H1 (cell line): Measurements from ENCODE around the gene THG1L. TPM values are rescaled to one million over a fixed set of nuclear protein-coding genes. Genes with fewer than 3 reads are reported as not detected.

Source experiments
- CTCF ChIA-PET: fragments of 300-600 bp; sonication (Branson Sonifier 250); formaldehyde crosslinking; loops from one replicate; lab custom pipeline; 2021; ENCODE audit not compliant: partially characterized antibody; lab: Charles Lee
- POLR2A ChIA-PET: fragments of 300-600 bp; sonication (Branson Sonifier 250); formaldehyde crosslinking; loops from one replicate; lab custom pipeline; 2021; ENCODE audit warnings: inconsistent platforms; ENCODE audit not compliant: partially characterized antibody; lab: Charles Lee
- DNase-seq, 2 experiments: peaks; one replicate each; pipeline versions ENCODE4 v3.0.0 to v3.0.0-alpha.2; 2010 to 2022; ENCODE audit warnings: low spot score in 2 of 2, low read depth in 1 of 2, mixed read lengths in 1 of 2
- FAIRE-seq: peaks from 2 replicates; lab custom pipeline; 2011; peaks lifted over from hg19 to GRCh38; lab: Jason Lieb, UNC
- H2AFZ ChIP-seq: 2 replicates; pipeline ENCODE4 v1.8.1; 2012; ENCODE audit warnings: low read length, inconsistent platforms
- H2AK5ac ChIP-seq: 2 replicates; pipeline ENCODE4 v1.6.1; 2013; ENCODE audit warnings: low read depth, low read length
- H2BK120ac ChIP-seq: replicated peaks from 2 replicates; pipeline ENCODE3; 2013; ENCODE audit warnings: low read depth, low read length, inconsistent platforms
- H2BK12ac ChIP-seq: 2 replicates; pipeline ENCODE4 v1.6.1; 2013; ENCODE audit warnings: low read depth, low read length
- H2BK15ac ChIP-seq: 2 replicates; pipeline ENCODE4 v1.6.1; 2013; ENCODE audit warnings: low read length
- H2BK20ac ChIP-seq: 2 replicates; pipeline ENCODE4 v1.6.1; 2013; ENCODE audit warnings: low read length
- H2BK5ac ChIP-seq: 2 replicates; pipeline ENCODE4 v1.6.1; 2013; ENCODE audit warnings: low read depth, low read length
- H3K14ac ChIP-seq: 2 replicates; pipeline ENCODE4 v1.6.1; 2013; ENCODE audit warnings: inconsistent platforms; ENCODE audit not compliant: insufficient read length
- H3K18ac ChIP-seq: 2 replicates; pipeline ENCODE4 v1.6.1; 2013; ENCODE audit warnings: low read length; ENCODE audit errors: extremely low read depth
- H3K23ac ChIP-seq: 2 replicates; pipeline ENCODE4 v1.6.1; 2013; ENCODE audit warnings: inconsistent platforms; ENCODE audit not compliant: insufficient read length
- H3K23me2 ChIP-seq: 2 replicates; pipeline ENCODE4 v1.6.1; 2013; ENCODE audit warnings: low read depth, low read length
- H3K27ac ChIP-seq: 2 replicates; pipeline ENCODE4 v1.6.1; 2011; ENCODE audit warnings: low read depth, low read length, inconsistent platforms
- H3K27me3 ChIP-seq, 4 experiments: replicated peaks in 1 of 4; 1 replicate in 1 of 4; 2 replicates in 3 of 4; pipeline versions ENCODE4 v1.6.1 to v1.8.1; 2011 to 2013; ENCODE audit warnings: low read length in 3 of 4, mild to moderate bottlenecking in 3 of 4, inconsistent platforms in 2 of 4, mixed read lengths in 2 of 4, moderate library complexity in 1 of 4; ENCODE audit not compliant: control insufficient read depth in 3 of 4, insufficient read depth in 3 of 4; ENCODE audit errors: extremely low read depth in 1 of 4
- H3K36me3 ChIP-seq, 4 experiments: 2 replicates each; pipeline versions ENCODE4 v1.6.1 to v1.8.1; 2011 to 2013; ENCODE audit warnings: mild to moderate bottlenecking in 4 of 4, low read length in 3 of 4, moderate library complexity in 2 of 4, control low read depth in 1 of 4, inconsistent platforms in 1 of 4; ENCODE audit not compliant: insufficient read depth in 4 of 4, control insufficient read depth in 2 of 4
- H3K4ac ChIP-seq: replicated peaks from 2 replicates; pipeline ENCODE3; 2013; ENCODE audit warnings: low read length, low read depth, mixed read lengths, inconsistent platforms; ENCODE audit not compliant: insufficient read length
- H3K4me1 ChIP-seq, 4 experiments: replicated peaks in 1 of 4; 1 replicate in 1 of 4; 2 replicates in 3 of 4; pipeline versions ENCODE4 v1.6.1 to v1.8.1; 2011 to 2013; ENCODE audit warnings: low read length in 3 of 4, inconsistent platforms in 2 of 4, mixed read lengths in 1 of 4; ENCODE audit not compliant: insufficient read depth in 4 of 4, control insufficient read depth in 3 of 4
- H3K4me2 ChIP-seq, 2 experiments: 2 replicates each; pipeline versions ENCODE4 v1.6.1 to v1.8.1; 2011 to 2013; ENCODE audit warnings: low read depth in 2 of 2, low read length in 2 of 2, control low read depth in 1 of 2, inconsistent platforms in 1 of 2, mild to moderate bottlenecking in 1 of 2; ENCODE audit not compliant: insufficient read depth in 1 of 2
- H3K4me3 ChIP-seq, 4 experiments: fragments of 200-600, 300-600 bp in 1 of 4; sonication (generic), shearing (Covaris generic), sonication (Bioruptor Twin) in 1 of 4; 2 replicates each; pipeline versions ENCODE4 v1.5.1 to v1.8.1; 2011 to 2016; ENCODE audit warnings: low read length in 4 of 4, low read depth in 3 of 4, control low read depth in 2 of 4, inconsistent platforms in 2 of 4, mild to moderate bottlenecking in 2 of 4, mixed read lengths in 1 of 4, moderate library complexity in 1 of 4; ENCODE audit not compliant: insufficient read depth in 2 of 4; ENCODE audit errors: extremely low read depth in 1 of 4
- H3K56ac ChIP-seq: replicated peaks from 2 replicates; pipeline ENCODE3; 2013; ENCODE audit warnings: low read depth, mild to moderate bottlenecking, mixed read lengths, low read length, inconsistent platforms; ENCODE audit not compliant: insufficient read length
- H3K79me1 ChIP-seq: 2 replicates; pipeline ENCODE4 v1.6.1; 2013; ENCODE audit warnings: low read depth, low read length, control low read depth
- H3K79me2 ChIP-seq, 2 experiments: 2 replicates each; pipeline versions ENCODE4 v1.6.1 to v1.8.1; 2012 to 2013; ENCODE audit warnings: low read length in 2 of 2, mild to moderate bottlenecking in 2 of 2, inconsistent platforms in 1 of 2; ENCODE audit not compliant: insufficient read depth in 2 of 2, control insufficient read depth in 1 of 2
- H3K9ac ChIP-seq, 4 experiments: replicated peaks in 1 of 4; 1 replicate in 1 of 4; 2 replicates in 3 of 4; pipeline versions ENCODE4 v1.6.1 to v1.8.1; 2011 to 2013; ENCODE audit warnings: low read depth in 3 of 4, low read length in 3 of 4, control low read depth in 2 of 4, mild to moderate bottlenecking in 2 of 4, moderate library complexity in 2 of 4, inconsistent platforms in 1 of 4; ENCODE audit errors: extremely low read depth in 1 of 4
- H3K9me3 ChIP-seq, 2 experiments: 2 replicates each; pipeline versions ENCODE4 v1.6.1 to v1.8.1; 2012 to 2013; ENCODE audit warnings: mild to moderate bottlenecking in 2 of 2, moderate library complexity in 2 of 2, control low read depth in 1 of 2, inconsistent platforms in 1 of 2, low read depth in 1 of 2, low read length in 1 of 2, mixed read lengths in 1 of 2; ENCODE audit not compliant: insufficient read depth in 2 of 2
- H4K20me1 ChIP-seq, 2 experiments: replicated peaks in 1 of 2; 2 replicates each; pipeline versions ENCODE3 to v1.8.1; 2011 to 2013; ENCODE audit warnings: inconsistent platforms in 2 of 2, low read length in 2 of 2, mild to moderate bottlenecking in 1 of 2; ENCODE audit not compliant: insufficient read depth in 2 of 2, control insufficient read depth in 1 of 2
- H4K5ac ChIP-seq: 2 replicates; pipeline ENCODE4 v1.6.1; 2013; ENCODE audit warnings: low read length, low read depth, mixed read lengths, inconsistent platforms; ENCODE audit not compliant: insufficient read length
- H4K8ac ChIP-seq: 2 replicates; pipeline ENCODE4 v1.8.0; 2013; ENCODE audit warnings: mild to moderate bottlenecking, moderate library complexity, low read length, inconsistent platforms; ENCODE audit not compliant: insufficient read depth; ENCODE audit errors: extremely low read depth
- H4K91ac ChIP-seq: replicated peaks from 2 replicates; pipeline ENCODE3; 2013; ENCODE audit warnings: low read length, mixed read lengths, inconsistent platforms; ENCODE audit not compliant: insufficient read length
- EZH2 ChIP-seq: fragments of 200-600 bp; sonication (generic); IDR thresholded peaks from 2 replicates; pipeline ENCODE4 v1.7.1; 2012; ENCODE audit warnings: low read depth, mild to moderate bottlenecking, moderate library complexity, low read length, inconsistent platforms; ENCODE audit not compliant: severe bottlenecking
- NANOG ChIP-seq: IDR thresholded peaks from 2 replicates; pipeline ENCODE4 v1.6.1; 2011; ENCODE audit warnings: low read length, low read depth, mild to moderate bottlenecking, inconsistent platforms; ENCODE audit not compliant: insufficient read depth, poor library complexity, severe bottlenecking
- NRF1 ChIP-seq: IDR thresholded peaks from 2 replicates; pipeline ENCODE4 v1.6.1; 2011; ENCODE audit warnings: mild to moderate bottlenecking, low read depth, low read length, improper control_type of control experiment
- RAD21 ChIP-seq, 2 experiments: IDR thresholded peaks in 1 of 2; conservative IDR thresholded peaks in 1 of 2; 2 replicates each; pipeline ENCODE4 v1.6.1; 2011; ENCODE audit warnings: low read depth in 2 of 2, low read length in 2 of 2, improper control_type of control experiment in 1 of 2, inconsistent platforms in 1 of 2, mild to moderate bottlenecking in 1 of 2, moderate library complexity in 1 of 2
- RFX5 ChIP-seq: IDR thresholded peaks from 2 replicates; pipeline ENCODE4 v1.6.1; 2011; ENCODE audit warnings: low read depth, low read length, improper control_type of control experiment, borderline replicate concordance
- SP1 ChIP-seq: IDR thresholded peaks from 2 replicates; pipeline ENCODE4 v1.6.1; 2011; ENCODE audit warnings: low read depth, low read length
- TBP ChIP-seq: IDR thresholded peaks from 2 replicates; pipeline ENCODE4 v1.6.1; 2011; ENCODE audit warnings: low read depth, low read length, improper control_type of control experiment
- TCF12 ChIP-seq: IDR thresholded peaks from 2 replicates; pipeline ENCODE4 v1.6.1; 2011; ENCODE audit warnings: low read depth, mild to moderate bottlenecking, low read length
- TEAD4 ChIP-seq: IDR thresholded peaks from 2 replicates; pipeline ENCODE4 v1.6.1; 2012; ENCODE audit warnings: low read depth, low read length, inconsistent platforms, mixed read lengths
- WGBS, 2 experiments: shearing (Covaris generic) in 1 of 2; methylation state at CpG; one replicate each; pipeline versions ENCODE4 v1.1.6 to v1.1.7; 2013 to 2015; ENCODE audit warnings: low lambda C conversion rate in 2 of 2, mixed read lengths in 2 of 2, inconsistent platforms in 1 of 2, low coverage in 1 of 2, missing lambda C conversion rate in 1 of 2; ENCODE audit not compliant: insufficient replicate concordance in 2 of 2, insufficient coverage in 1 of 2, insufficient read length in 1 of 2; ENCODE audit errors: extremely low coverage in 1 of 2, missing lambda C conversion rate in 1 of 2; 5-methylcytosine and 5-hydroxymethylcytosine counted together
- polyA plus RNA-seq, 7 experiments: library from polyadenylated mRNA; depleted of rRNA in 3 of 7; stranded (reverse) in 5 of 7; unstranded in 2 of 7; fragments of >200 nt in 5 of 7; fragments of 200-250 nt in 2 of 7; gene quantifications; 1 replicate in 5 of 7; 2 replicates in 1 of 7; 4 replicates in 1 of 7; pipeline versions ENCODE4 v1.2.1 to v1.2.3, GENCODE V29; 2011 to 2013; ENCODE audit warnings: missing spikeins in 2 of 7, mixed read lengths in 2 of 7
- total RNA-seq: library from RNA; stranded (reverse); fragmentation: NEBNext Ultra II Directional; extraction: Animal tissue kit (Norgen Biotek cat#: 25700); gene quantifications from 2 replicates; pipeline ENCODE4 v1.2.1, GENCODE V29; 2021

The THG1L gene
- total and polyA plus RNA-seq, 2 of the 8 experiments (the other 6 are each of a cell fraction or from before 2014, with no cell fraction given), result 8.1 to 12.4 TPM

DNA sequence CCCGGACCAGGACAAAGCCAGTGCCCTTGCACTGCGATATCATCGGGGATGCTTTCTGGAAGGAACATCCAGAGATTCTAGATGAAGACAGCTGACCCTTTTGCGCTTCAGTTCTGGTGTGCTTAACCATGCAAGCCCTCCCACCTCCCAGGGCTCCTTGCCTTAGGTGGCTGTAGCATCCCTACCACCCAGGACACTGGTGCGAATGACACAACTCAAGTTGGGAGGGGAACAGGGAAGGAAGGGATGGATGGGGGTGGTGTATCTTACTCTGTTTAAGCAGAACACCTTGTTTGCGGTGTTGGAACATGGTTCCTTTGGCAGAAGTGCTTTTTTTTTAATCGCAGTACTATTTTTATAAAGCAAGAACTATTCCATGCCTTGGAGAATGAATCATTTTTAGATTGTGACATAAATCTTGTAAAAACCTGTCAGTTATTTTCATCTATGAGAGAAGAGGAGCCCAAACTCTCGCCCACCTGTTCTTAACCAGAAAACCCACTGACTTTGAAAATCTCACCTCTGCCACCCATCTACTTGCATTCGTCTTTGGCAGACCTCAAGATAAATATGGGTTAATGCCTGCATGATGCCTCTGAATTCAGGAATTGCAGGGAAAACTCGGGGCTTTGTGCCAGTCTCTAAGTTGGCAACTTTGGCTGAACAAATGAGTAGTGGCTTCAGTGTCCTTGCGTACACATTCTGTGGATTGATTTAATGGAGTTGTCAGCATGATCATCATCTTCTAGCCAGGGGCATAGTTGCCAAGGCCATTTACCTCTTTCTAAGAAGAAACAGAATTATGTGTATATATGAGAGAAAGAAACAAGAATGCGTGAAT is 8.4 kb downstream of the THG1L start:
- Histone ChIP-seq H3K4me1 (peaks cover 0 to 5% (median 0%) of the 10 kb centered on the region in 4 experiments; a peak in 3 of 7 replicates), H3K27ac (no peak overlapping the region), H3K4me2 (no peak overlapping the region), H3K56ac (no peak overlapping the region), H2BK15ac (no peak overlapping the region), H3K9me3 (0 out of 4 replicates have a peak, but pooled peaks cover 0 to 2% of the 10 kb centered on the region in 2 experiments), H3K4me3 (no peak overlapping the region), H2AK5ac (no peak overlapping the region), H4K5ac (no peak overlapping the region), H3K4ac (no peak overlapping the region), H3K27me3 (peaks cover 0 to 5% (median 5%) of the 10 kb centered on the region in 4 experiments; a peak in 5 of 7 replicates), H2BK120ac (no peak overlapping the region), H3K23me2 (peaks cover 6% of the 10 kb centered on the region; the same call in 1 of the 2 replicates), H2BK12ac (no peak overlapping the region), H2BK20ac (no peak overlapping the region), H4K91ac (no peak overlapping the region), H3K9ac (no peak overlapping the region), H3K14ac (no peak overlapping the region), H4K20me1 (peaks cover 0 to 3% of the 10 kb centered on the region in 2 experiments), H3K18ac (no peak overlapping the region), H3K23ac (no peak overlapping the region), H2BK5ac (no peak overlapping the region), H4K8ac (no peak overlapping the region), H2AFZ (no peak overlapping the region), H3K36me3 (peaks cover 3 to 31% (median 17%) of the 10 kb centered on the region in 4 experiments; a peak in 6 of 8 replicates), H3K79me1 (no peaks in the 10 kb centered on the region), H3K79me2 (no peaks in the 10 kb centered on the region)
- DNase-seq (no peak), FAIRE-seq (no peak)
- CTCF ChIA-PET, result interaction anchor here (0.5 to 4.0 kb wide), 5 partner anchors 21 to 275 kb away, joined by 3 to 18 read pairs (median 3); no protein-coding TSS in a partner anchor
- 92% methylated on average over 12 of the region's 12 CpGs; no CpG with 5 or more reads in 1 of the 2 experiments for WGBS, 2 experiments
- POLR2A ChIA-PET, result no interaction called here
- TF ChIP-seq RAD21 (IDR thresholded peaks at IDR 0.05 in 1 of 2, conservative IDR thresholded peaks at IDR 0.05 in 1 of 2; ENCODE audit: low read depth in 2 of 2, low read length in 2 of 2) (no peak), SP1 (no peak), TCF12 (no peak), TEAD4 (no peak), RFX5 (no peak), NANOG (no peak), TBP (no peak), EZH2 (no peak), NRF1 (no peak)
